LNCaP clone FGC (cell line): ENCODE results near the gene ACSM2B.
A peak's percentile ranks its signal among the peaks of the same experiment; 100 is the strongest.

Experiments used
- DNase-seq: peaks from one replicate; pipeline ENCODE4 v3.0.0-alpha.2; 2011; ENCODE audit warnings: low read depth
- H3K4me3 ChIP-seq: 2 replicates; pipeline ENCODE4 v1.5.1; 2011; ENCODE audit warnings: mild to moderate bottlenecking, low read depth, low read length, control low read depth
- TF ChIP-seq, protein P1 (sequence below): IDR thresholded peaks from 2 replicates; pipeline ENCODE4 v1.5.1; 2012; ENCODE audit warnings: mild to moderate bottlenecking; ENCODE audit not compliant: control insufficient read depth, insufficient read depth; ENCODE audit errors: extremely low read depth

Gene ACSM2B

DNA sequence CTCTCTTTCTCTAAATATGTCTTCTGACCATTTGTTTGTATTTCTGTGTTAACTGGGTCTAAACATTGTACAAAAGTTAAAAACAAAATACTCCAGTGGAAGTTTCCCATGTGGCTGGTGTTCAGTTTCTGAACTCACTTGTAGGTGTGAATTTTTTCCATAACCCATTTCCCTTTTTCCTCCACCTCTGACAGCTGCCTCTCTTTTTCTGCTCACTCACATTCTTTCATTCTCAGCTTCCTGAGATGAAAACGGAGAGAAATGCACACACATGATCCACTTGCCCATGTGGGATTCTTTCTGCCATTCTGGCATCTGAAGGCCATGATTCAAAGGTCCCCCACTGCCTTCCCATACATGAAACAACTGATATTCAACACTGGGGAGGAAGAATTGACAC lies 41.1 kb upstream of the ACSM2B start:
- no peak for DNase-seq
- TF ChIP-seq, protein P1, sequence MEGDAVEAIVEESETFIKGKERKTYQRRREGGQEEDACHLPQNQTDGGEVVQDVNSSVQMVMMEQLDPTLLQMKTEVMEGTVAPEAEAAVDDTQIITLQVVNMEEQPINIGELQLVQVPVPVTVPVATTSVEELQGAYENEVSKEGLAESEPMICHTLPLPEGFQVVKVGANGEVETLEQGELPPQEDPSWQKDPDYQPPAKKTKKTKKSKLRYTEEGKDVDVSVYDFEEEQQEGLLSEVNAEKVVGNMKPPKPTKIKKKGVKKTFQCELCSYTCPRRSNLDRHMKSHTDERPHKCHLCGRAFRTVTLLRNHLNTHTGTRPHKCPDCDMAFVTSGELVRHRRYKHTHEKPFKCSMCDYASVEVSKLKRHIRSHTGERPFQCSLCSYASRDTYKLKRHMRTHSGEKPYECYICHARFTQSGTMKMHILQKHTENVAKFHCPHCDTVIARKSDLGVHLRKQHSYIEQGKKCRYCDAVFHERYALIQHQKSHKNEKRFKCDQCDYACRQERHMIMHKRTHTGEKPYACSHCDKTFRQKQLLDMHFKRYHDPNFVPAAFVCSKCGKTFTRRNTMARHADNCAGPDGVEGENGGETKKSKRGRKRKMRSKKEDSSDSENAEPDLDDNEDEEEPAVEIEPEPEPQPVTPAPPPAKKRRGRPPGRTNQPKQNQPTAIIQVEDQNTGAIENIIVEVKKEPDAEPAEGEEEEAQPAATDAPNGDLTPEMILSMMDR: no peak
- H3K4me3 ChIP-seq: no peak overlapping the region

DNA sequence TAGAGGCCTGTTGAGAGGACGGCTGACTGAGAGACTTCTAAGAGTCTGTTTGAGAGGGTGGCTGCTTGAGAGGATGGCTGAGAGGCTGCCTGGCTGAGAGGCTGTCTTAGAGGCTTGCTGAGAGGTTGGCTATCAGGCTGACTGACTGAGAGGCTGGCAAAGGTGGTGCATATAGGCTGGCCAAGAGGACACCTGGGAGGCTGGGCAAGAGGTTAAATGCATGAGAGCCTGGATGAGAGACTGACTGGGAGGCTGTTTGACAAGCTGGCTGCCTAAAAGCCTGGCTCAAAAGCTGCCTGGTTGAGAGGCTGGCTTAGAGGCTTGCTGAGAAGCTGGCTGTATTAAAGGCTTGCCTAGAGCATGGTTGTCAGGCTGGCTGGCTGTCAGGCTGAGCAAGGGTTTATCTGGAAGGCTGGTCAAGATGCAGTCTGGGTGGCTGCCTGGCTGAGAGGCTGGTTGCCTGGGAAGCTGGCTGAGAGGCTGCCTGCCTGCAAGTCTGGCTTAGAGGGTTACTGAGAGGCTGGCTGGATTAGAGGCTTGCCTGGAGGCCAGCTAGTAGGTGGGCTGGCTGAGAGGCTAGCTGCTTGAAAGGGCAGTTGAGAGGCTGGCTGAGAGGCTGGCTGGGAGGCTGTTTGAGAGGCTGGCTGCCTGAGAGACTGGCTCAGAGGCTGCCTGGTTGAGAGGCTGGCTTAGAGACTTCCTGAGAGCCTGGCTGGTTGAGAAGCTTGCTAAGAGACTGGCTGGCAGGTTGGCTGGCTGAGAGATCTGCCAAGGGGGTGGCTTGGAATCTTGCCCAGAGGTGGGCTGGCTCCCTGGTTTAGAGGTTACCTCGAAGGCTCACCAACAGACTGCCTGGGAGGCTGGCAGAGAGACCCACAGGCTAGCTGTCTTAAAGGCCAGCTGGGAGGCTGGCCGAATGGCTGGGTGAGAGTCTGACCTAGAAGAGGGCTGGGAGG lies 38.3 kb upstream of the ACSM2B start:
- DNase-seq: no peak
- H3K4me3 ChIP-seq: no peak overlapping the region
- TF ChIP-seq, protein P1: no peak

DNA sequence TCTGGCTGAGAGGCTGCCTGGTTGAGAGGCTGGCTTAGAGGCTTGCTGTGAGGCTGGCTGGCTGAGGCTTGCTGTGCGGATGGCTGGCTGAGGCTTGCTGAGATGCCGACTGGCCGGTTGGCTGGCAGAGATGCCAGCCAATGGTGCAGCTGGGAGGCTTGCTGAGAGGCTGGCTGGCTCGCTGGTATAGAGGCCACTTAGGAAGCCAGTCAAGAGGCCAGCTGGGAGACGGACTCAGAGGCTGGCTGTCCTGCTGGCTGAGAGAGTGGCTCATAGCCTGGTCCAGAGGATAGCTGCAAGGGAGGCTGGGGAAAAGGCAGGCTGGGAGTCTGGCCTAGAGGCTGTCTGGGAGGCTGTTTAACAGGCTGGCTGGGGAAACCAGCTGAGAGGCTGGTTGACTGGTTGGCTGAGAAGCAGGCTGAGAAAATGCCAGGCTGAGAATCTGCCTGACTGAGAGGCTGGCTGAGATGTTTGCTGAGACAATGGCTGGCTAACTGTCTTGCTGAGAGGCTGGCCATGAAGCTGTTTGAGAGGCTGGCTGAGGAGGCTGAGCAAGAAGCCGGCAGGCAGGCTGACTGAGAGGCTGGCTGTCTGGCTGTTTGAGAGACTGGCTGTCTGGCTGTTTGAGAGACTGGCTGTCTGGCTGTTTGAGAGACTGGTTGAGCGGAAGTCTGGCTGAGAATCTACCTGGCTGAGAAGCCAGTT lies 37.5 kb upstream of the ACSM2B start:
- DNase-seq: no peak
- TF ChIP-seq, protein P1: no peak
- H3K4me3 ChIP-seq: no peak overlapping the region

DNA sequence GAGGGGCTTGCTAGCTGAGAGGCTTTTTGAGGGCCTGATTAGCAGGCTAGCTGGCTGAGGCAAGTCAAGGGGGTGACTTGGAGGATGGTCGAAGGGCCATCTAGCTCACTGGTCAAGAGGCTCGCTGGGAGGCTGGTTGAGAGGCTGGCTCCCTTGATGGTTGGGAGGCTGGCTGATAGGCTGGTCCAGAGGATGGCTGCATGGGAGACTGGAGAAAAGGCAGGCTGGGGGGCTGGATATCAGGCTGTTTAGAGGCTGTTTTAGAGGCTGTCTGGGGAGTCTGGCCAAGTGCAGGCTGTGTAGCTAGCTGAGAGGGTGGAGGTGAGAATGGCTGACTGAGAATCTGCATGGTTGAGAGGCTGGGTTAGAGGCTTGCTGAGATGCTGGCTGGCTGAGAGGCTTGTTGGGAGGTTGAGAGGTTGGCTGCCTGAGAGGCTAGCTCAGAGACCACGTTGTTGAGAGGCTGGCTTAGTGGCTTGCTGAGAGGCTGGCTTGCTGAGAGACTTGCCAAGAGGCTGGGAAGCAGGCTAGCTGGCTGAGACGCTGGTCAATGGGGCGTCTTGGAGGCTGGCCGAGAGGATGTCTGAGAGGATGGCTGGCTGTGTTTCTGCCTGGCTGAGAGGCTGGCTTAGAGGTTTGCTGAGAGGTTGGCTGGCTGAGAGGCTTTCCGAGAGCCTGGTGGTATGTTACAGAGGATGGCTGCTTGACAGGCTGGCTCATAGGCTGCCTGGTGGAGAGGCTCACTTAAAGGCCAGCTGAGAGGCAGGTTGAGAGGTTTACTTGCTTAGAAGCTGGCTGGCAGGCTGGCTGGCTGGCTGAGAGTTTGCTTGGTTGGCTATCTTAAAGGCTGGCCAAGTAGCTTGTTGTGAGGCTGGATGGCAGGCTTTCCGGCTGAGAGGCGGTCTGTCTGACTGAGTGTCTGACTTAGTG lies 36.6 kb upstream of the ACSM2B start:
- no peak for DNase-seq
- TF ChIP-seq, protein P1: no peak
- H3K4me3 ChIP-seq: no peak overlapping the region

DNA sequence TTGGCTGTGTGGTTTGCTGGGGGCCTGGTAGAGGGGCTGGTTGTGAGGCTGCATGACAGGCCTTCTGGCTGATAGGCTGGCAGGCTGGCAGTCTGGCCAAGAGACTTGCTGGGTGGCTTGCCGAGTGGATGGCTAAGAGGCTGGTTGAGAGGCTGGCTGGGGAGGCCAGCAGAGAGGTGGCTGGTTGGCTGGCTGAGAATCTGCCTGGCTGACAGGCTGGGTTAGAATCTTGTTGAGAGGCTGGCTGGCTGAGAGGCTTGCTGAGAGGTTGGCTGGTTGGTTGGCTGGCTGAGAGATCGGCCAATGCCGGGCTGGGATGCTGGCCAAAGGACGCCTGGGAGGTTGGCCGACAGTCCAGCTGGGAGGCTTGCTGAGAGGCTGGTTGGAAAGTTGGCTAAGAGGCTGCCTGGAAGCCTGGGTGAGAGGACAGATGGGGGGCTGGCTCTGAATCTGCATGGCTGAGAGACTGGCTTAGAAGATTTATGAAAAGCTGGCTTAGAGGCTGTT lies 35.9 kb upstream of the ACSM2B start:
- DNase-seq: no peak
- TF ChIP-seq, protein P1: no peak
- no peak overlapping the region for H3K4me3 ChIP-seq

DNA sequence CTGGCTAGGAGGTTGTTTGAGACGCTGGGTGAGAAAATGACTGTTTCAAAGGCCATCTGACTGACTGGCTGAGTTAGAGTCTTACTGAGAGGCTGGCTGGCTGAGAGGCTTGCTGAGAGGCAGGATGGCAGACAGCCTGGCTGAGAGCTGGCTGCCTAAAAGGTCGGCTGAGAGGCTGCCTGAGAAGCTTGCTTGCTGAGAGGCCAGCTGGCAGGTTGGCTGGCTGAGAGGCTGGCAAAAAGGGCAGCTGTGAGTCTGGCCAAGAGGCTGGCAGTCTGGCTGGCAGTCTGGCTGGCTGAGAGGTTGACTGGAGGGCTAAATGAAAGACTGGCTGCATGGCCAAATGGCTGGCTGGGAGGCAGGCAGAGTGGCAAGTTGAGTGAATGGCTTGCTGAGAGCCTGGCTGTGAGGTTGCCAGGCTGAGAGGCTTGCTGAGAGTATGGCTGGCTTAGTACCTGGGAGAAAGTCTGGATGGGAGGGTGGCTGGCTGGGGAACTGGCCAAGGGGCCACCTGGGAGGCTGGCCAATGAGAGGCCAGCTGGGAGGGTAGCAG lies 35.3 kb upstream of the ACSM2B start:
- TF ChIP-seq, protein P1: no peak
- DNase-seq: peak; percentile 34
- no peak overlapping the region for H3K4me3 ChIP-seq
